GM12875 (cell line): ENCODE results near the gene ABHD11.

Experiments used
- H3K4me3 ChIP-seq: one replicate; pipeline ENCODE4 v1.5.1; 2011; ENCODE audit warnings: low read depth, low read length, control low read depth
- TF ChIP-seq, protein P1 (sequence below): IDR thresholded peaks from 2 replicates; pipeline ENCODE4 v1.5.1; 2011; ENCODE audit warnings: low read depth, mild to moderate bottlenecking, control low read depth, inconsistent platforms, low read length, moderate library complexity, borderline replicate concordance; ENCODE audit not compliant: insufficient read depth

The ABHD11 gene

DNA sequence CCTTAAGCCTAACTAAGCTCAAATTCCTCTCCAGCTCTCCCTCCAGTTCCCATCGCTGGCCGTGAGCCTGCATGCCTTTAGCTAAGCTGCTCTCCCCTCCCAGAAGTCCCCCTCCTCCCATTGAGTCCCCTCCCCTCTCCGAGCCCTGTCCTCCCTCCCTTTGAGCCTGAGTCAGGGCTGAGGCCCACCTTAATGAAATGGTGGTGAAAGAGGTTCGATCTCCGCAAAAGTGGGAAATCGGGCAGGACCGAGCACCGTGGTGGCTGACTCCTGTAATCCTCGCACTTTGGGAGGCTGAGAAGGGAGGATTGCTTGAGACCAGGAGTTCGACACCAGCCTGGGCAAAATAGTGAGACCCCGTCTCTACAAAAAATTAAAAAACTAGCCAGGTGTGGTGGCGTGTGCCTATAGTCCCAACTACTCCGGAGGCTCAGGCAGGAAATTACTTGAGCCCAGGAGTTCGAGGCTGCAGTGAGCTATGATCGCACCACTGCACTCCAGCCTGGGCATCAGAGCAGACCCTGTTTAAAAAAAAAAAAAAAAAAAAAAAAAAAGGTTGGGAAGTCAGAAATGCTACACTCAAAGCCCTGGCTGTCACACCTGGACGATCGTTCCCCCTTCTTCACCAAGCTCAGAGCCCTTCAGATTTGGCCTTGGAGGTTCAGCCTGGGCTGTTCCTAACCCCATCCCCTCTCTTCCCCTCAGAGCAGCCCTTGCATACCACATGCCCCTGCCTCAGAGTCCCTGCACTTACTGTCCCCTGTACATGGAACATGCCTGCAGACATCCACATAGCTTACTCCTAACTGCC is 32.5 kb upstream of the ABHD11 start:
- no peak overlapping the region for H3K4me3 ChIP-seq
- TF ChIP-seq, protein P1, sequence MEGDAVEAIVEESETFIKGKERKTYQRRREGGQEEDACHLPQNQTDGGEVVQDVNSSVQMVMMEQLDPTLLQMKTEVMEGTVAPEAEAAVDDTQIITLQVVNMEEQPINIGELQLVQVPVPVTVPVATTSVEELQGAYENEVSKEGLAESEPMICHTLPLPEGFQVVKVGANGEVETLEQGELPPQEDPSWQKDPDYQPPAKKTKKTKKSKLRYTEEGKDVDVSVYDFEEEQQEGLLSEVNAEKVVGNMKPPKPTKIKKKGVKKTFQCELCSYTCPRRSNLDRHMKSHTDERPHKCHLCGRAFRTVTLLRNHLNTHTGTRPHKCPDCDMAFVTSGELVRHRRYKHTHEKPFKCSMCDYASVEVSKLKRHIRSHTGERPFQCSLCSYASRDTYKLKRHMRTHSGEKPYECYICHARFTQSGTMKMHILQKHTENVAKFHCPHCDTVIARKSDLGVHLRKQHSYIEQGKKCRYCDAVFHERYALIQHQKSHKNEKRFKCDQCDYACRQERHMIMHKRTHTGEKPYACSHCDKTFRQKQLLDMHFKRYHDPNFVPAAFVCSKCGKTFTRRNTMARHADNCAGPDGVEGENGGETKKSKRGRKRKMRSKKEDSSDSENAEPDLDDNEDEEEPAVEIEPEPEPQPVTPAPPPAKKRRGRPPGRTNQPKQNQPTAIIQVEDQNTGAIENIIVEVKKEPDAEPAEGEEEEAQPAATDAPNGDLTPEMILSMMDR = no peak

DNA sequence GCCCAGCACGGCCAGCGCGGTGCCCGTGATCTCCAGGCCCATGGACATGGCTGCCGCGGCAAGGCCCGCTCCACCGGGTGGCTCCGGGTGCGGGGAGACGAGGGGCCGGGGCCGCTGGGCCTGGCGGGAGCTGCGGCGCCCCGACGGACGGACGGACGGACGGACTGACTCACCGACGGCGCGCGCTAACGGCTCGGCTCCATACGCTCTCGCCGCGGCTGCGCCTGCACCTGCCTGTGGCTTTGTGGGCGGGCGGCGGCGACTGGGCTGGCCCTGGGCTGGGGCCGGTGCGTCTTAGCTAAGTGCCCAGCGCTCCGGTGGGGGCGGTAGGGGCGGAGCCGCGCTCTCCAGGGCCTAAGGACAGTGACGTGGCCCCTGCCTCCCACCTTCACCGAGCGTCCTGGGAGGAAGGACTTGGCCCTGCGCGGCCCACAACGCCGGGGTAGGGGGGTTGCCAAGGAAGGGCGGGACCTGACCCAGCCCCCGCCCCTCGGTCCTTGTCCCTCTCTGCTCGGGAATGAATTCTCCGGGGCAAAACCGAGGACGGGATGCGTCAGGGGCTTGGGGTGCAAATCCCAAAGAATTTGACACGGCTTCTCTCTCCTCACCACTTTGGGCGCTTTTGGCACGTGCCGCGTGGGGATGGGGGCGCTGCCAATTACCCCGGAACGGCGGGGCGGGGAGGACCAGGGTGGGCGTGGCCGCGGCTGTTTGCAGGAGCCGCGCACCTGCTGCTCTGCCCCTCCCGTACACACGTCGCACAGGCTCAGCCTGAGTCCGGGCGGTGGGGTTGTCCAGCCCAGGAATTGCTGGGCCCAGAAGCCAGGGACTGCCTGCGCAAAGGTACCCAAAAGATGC is 31.6 kb upstream of the ABHD11 start, which contains the start of gene CLDN3:
CLDN3 (minus strand) TSS at position 269 of the 858 bp plus-strand sequence; CDS start at position 48, 221 bp downstream.
- no peak within 1 kb of the TSS for H3K4me3 ChIP-seq
- TF ChIP-seq, protein P1 = no peak

DNA sequence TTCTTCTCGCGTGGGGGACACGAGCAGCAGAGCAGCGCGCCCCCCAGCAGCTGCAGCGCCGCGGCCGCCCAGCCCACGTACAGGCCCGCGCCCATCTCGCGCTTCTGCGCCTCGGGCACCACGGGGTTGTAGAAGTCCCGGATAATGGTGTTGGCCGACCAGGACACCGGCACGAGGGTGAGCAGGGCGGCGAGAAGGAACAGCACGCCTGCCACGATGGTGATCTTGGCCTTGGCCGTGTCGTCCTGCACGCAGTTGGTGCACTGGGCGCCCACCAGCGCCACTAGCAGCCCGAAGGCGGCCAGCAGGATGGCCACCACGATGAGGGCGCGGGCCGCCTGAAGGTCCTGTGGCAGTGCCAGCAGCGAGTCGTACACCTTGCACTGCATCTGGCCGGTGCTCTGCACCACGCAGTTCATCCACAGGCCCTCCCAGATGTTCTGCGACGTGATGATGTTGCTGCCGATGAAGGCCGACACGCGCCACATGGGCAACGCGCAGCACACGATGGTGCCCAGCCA is 30.9 kb upstream of the ABHD11 start:
- TF ChIP-seq, protein P1 = no peak
- H3K4me3 ChIP-seq = no peak overlapping the region

DNA sequence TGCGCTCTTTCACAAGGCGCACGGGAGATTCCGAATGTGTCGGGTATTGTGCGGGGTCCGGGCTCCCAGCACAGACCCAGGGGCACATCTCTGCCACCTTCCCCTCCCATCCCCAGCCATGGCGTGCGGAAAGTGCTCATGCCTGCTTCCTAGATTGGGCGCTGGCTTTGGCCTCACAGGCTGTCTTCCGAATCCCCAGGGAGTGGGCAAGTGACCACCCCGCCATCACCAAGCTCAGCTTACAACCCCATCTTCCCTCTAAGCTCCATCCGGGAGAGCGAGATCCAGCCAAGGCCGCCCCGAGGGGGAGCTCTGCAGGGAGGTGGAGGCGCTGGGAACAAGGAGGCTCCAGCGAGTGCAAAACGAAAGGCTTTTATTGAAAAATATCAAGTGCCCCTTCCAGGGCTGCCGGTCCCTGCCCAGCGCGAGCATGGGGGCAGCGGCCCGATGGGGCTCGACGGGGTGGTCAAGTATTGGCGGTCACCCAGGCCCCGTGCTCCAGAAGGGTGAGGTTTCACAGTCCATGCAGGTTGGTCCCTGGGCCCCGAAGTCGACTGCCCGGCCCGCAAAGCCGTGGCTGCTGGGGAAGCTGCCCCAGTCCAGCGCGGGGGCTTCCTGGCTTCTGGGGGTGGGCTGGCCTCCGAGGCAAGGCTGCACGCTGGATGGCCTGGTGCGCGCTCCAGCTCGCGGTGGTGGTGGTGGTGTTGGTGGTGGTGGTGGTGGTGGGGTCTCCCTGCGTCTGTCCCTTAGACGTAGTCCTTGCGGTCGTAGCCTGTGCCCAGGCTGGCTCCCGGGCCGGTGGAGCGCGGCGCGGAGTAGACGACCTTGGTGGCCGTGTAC is 30.3 kb upstream of the ABHD11 start:
- TF ChIP-seq, protein P1 = no peak
- H3K4me3 ChIP-seq = no peak overlapping the region

DNA sequence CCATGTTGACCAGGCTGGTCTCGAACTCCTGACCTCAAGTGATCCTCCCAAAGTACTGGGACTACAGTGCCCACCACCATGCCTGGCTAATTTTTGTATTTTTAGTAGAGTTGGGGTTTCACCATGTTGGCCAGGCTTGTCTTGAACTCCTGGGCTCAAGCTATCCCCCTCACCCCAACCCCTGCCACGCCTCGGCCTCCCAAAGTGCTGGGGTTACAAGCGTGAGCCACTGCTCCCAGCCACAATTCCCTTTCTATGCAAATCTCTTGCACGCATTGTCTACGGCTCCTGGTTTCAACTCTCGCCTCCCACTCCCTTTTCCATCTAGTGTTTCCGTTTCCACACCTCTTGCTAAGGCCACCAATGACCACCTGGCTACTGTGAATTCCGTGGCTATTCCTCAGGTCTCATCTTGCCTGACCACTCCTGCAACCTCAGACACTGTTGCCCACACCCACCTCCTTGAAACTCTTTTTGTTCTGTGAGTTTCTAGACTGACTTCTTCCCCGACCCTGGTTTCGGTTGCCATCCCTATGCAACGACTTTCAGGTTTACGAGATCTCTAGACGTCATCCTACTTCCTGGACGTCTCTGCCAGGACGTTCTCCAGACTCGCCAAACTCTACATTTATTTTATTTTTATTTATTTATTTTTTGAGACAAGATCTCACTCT is 28.1 kb upstream of the ABHD11 start:
- TF ChIP-seq, protein P1 = no peak
- no peak overlapping the region for H3K4me3 ChIP-seq

DNA sequence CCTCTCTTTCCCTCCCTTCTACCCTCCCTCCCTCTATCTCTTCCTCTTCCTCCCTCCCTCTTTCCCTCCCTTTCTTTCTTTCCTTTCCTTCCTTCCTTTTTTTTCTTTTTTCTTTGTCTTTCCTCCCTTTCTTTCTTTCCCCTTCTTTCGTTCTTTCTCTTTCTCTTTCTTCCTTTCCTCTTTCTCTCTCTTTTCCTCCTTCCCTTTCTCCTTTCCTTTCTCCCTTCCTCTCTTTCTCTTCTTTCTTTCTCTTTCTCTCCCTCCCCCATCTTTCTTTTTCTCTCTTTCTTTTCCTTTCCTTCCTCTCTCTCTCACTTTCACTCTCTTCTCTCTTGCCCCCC is 24.0 kb upstream of the ABHD11 start:
- TF ChIP-seq, protein P1 = no peak
- H3K4me3 ChIP-seq = no peak overlapping the region
